CD4-positive, alpha-beta T cell (primary cell): ENCODE measurements around the gene AFF3. TPM values are rescaled to one million over a fixed set of nuclear protein-coding genes. Genes with fewer than 3 reads are reported as not detected.

Experiments
- ATAC-seq: fragments of 200-7000 bp; cut with Tn5 transposase; one replicate; pipeline ENCODE4 v1.10.0; 2022; ENCODE audit warnings: mild to moderate bottlenecking; ENCODE audit not compliant: poor library complexity
- CTCF ChIA-PET: fragments of 350-600 bp; sonication (Branson Sonifier 250); formaldehyde crosslinking; loops from one replicate; lab custom pipeline; 2021; ENCODE audit warnings: antibody characterized with exemption, inconsistent platforms; lab: Charles Lee
- POLR2A ChIA-PET: fragments of 350-600 bp; sonication (Branson Sonifier 250); formaldehyde crosslinking; loops from one replicate; lab custom pipeline; 2021; ENCODE audit warnings: antibody characterized with exemption, inconsistent platforms; lab: Charles Lee
- DNase-seq, 14 experiments: peaks; one replicate each; pipeline ENCODE4 v3.0.0-alpha.2; 2013 to 2020; ENCODE audit warnings: mixed read lengths in 2 of 14
- H3K27ac ChIP-seq, 2 donors: one replicate each; pipeline versions ENCODE4 v1.5.1 to v1.7.0; 2013; ENCODE audit warnings: low read length in 2 of 2, low read depth in 1 of 2, mild to moderate bottlenecking in 1 of 2
- H3K27me3 ChIP-seq, 2 experiments: 1 replicate in 1 of 2; 2 replicates in 1 of 2; pipeline versions ENCODE4 v1.6.1 to v1.7.0; 2013; ENCODE audit warnings: low read length in 2 of 2, control low read depth in 1 of 2, mild to moderate bottlenecking in 1 of 2, moderate library complexity in 1 of 2; ENCODE audit not compliant: insufficient read depth in 2 of 2, control insufficient read depth in 1 of 2
- H3K36me3 ChIP-seq: one replicate; pipeline ENCODE4 v1.6.1; 2013; ENCODE audit warnings: low read length, control low read depth; ENCODE audit not compliant: insufficient read depth
- H3K4me1 ChIP-seq: one replicate; pipeline ENCODE4 v1.6.1; 2013; ENCODE audit warnings: low read length, control low read depth; ENCODE audit not compliant: insufficient read depth
- H3K4me3 ChIP-seq: one replicate; pipeline ENCODE4 v1.5.1; 2013; ENCODE audit warnings: mild to moderate bottlenecking, low read length, moderate library complexity
- H3K9me3 ChIP-seq, 2 experiments: 1 replicate in 1 of 2; 2 replicates in 1 of 2; pipeline versions ENCODE4 v1.6.1 to v1.7.0; 2013; ENCODE audit warnings: low read length in 2 of 2, mild to moderate bottlenecking in 2 of 2, control low read depth in 1 of 2, moderate library complexity in 1 of 2; ENCODE audit not compliant: control insufficient read depth in 1 of 2, insufficient read depth in 1 of 2
- H3K27ac Mint-ChIP-seq: one replicate; pipeline ENCODE4 v1.8.0; 2020; ENCODE audit warnings: mixed read lengths
- H3K27me3 Mint-ChIP-seq: one replicate; pipeline ENCODE4 v1.8.0; 2021; ENCODE audit warnings: mixed read lengths
- H3K36me3 Mint-ChIP-seq: one replicate; pipeline ENCODE4 v1.8.0; 2021; ENCODE audit warnings: low read depth, mixed read lengths
- H3K4me1 Mint-ChIP-seq: one replicate; pipeline ENCODE4 v1.8.0; 2021; ENCODE audit warnings: low read depth, mixed read lengths
- H3K4me3 Mint-ChIP-seq: one replicate; pipeline ENCODE4 v1.8.0; 2020; ENCODE audit warnings: mild to moderate bottlenecking, mixed read lengths
- H3K9me3 Mint-ChIP-seq: one replicate; pipeline ENCODE4 v1.8.0; 2020; ENCODE audit warnings: mixed read lengths
- CTCF ChIP-seq: fragments of 200-600 bp; IDR thresholded peaks from one replicate; pipeline ENCODE4 v1.8.0; 2022; ENCODE audit warnings: antibody characterized with exemption, mild to moderate bottlenecking
- intact Hi-C, 2 experiments: fragments of 100-400 bp; cut with DNase I in 1 of 2; cut with micrococcal nuclease in 1 of 2; formaldehyde crosslinking; loops; one replicate each; pipeline versions ENCODE4 v1.15.1 to v1.9.0; 2023 to 2025; cut with DNase I, micrococcal nuclease
- total RNA-seq, 174 experiments: library from RNA in 2 of 174; stranded (reverse) in 2 of 174; gene quantifications; one replicate each; pipeline ENCODE4 v1.2.3 and lab custom pipeline; 2021 to 2026

Gene AFF3
- total RNA-seq, 2 experiments from 2014 or later, result 15.4 to 15.7 TPM

- ChIA-PET CTCF (no interaction called here), POLR2A (no interaction called here)
- H3K36me3 ChIP-seq, result no peaks in the 10 kb centered on the region
- H3K4me3 ChIP-seq, result no peak overlapping the region
- H3K4me3 Mint-ChIP-seq, result no peak overlapping the region
- no peaks in the 10 kb centered on the region for H3K9me3 ChIP-seq
- intact Hi-C loops, result no loop called here
- H3K27me3 Mint-ChIP-seq, result no peaks in the 10 kb centered on the region
- no peak for TF ChIP-seq CTCF
- no peaks in the 10 kb centered on the region for H3K4me1 Mint-ChIP-seq
- H3K4me1 ChIP-seq, result no peaks in the 10 kb centered on the region
- H3K27ac ChIP-seq, result no peak overlapping the region
- peaks cover 0 to 3% of the 10 kb centered on the region in 2 experiments for H3K27me3 ChIP-seq
- H3K36me3 Mint-ChIP-seq, result no peaks in the 10 kb centered on the region
- H3K27ac Mint-ChIP-seq, result no peak overlapping the region
- DNase-seq (no peak), ATAC-seq (no peak)
- H3K9me3 Mint-ChIP-seq, result no peaks in the 10 kb centered on the region
These were observed 485.4 kb downstream of the AFF3 start for GRCh38 chr2:99656994-99657393.

GRCh38 chr2:99653433-99653832, 489.0 kb downstream of the AFF3 start:
- ATAC-seq, result no peak
- H3K27me3 Mint-ChIP-seq, result no peaks in the 10 kb centered on the region
- no peaks in the 10 kb centered on the region for H3K36me3 ChIP-seq
- H3K27ac ChIP-seq, result no peak overlapping the region
- DNase-seq, result no peak
- ChIA-PET POLR2A (no interaction called here), CTCF (no interaction called here)
- no peaks in the 10 kb centered on the region for H3K4me1 Mint-ChIP-seq
- intact Hi-C loops, result no loop called here
- no peaks in the 10 kb centered on the region for H3K4me1 ChIP-seq
- no peak for TF ChIP-seq CTCF
- no peak overlapping the region for H3K27ac Mint-ChIP-seq
- H3K36me3 Mint-ChIP-seq, result peaks cover 5% of the 10 kb centered on the region
- H3K9me3 Mint-ChIP-seq, result no peaks in the 10 kb centered on the region
- no peak overlapping the region for H3K4me3 ChIP-seq
- no peaks in the 10 kb centered on the region for H3K9me3 ChIP-seq
- peaks cover 0 to 3% of the 10 kb centered on the region in 2 experiments for H3K27me3 ChIP-seq
- no peak overlapping the region for H3K4me3 Mint-ChIP-seq

GRCh38 chr2:99652862-99653261, 489.5 kb downstream of the AFF3 start:
- Mint-ChIP-seq H3K36me3 (peaks cover 9% of the 10 kb centered on the region), H3K4me1 (no peaks in the 10 kb centered on the region), H3K27ac (no peak overlapping the region), H3K27me3 (no peaks in the 10 kb centered on the region), H3K4me3 (no peak overlapping the region), H3K9me3 (no peaks in the 10 kb centered on the region)
- H3K27ac ChIP-seq, result no peak overlapping the region
- peaks cover 0 to 3% of the 10 kb centered on the region in 2 experiments for H3K27me3 ChIP-seq
- no peaks in the 10 kb centered on the region for H3K4me1 ChIP-seq
- ATAC-seq (no peak), DNase-seq (no peak)
- H3K9me3 ChIP-seq, result no peaks in the 10 kb centered on the region
- ChIA-PET POLR2A (no interaction called here), CTCF (no interaction called here)
- no peak for TF ChIP-seq CTCF
- H3K4me3 ChIP-seq, result no peak overlapping the region
- no peaks in the 10 kb centered on the region for H3K36me3 ChIP-seq
- intact Hi-C loops, result no loop called here
